ENCODE results near the gene ZDHHC17.
"Not testable (repeated sequence)": the region's sequence is repeated elsewhere in the genome, so short reads cannot be mapped to it uniquely, and the experiment has no call there.

The ZDHHC17 gene

DNA sequence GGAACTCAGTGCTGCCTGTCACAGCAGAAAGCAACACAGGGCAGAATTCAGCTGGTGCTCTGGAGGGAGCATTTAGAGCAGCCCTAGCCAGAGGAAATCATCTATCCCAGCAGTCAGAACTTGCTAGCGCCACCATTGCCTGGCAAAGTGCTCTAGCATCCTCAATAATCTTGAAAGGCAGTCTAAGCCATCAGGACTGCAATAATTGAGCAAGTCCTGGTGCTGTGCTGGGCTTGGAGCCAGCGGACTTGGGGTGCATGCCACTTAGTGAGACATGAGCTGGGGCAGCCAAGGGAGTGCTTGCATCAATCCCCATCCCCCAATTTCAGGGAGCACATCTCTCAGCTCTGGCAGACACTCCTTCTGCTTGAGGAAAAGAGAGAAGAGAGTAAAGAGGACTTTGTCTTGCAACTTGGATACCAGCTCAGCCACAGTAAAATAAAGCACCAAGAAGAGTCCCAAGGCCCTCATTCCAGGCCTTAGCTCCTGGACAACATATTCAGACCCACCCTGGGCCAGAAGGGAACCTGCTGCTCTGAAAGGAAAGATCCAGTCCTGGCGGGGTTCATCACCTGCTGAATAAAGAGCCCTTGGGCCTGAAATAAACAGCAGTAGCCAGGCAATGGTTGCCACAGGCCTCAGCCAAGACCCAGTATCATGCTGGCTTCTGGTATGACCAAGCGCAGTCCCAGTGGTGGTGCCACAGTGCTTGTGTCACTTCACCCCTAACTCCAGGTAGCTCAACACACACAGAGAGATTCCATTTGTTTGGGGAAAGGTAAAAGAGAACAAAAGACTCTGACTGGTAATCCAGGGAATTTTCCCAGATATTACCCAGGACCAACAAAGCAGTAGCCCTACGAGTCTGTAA lies 44.5 kb upstream of the ZDHHC17 start:
- Histone ChIP-seq H3K9me3 (ENCODE audit: severe bottlenecking) (no peaks in the 10 kb centered on the region), H3K27ac (no peak overlapping the region), H3K36me3 (no peaks in the 10 kb centered on the region), H3K4me3 (ENCODE audit: low read depth, low read length) (no peak overlapping the region), H3K27me3 (ENCODE audit: insufficient read depth, low read depth, severe bottlenecking) (peaks cover 4% of the 10 kb centered on the region)
- no peak for DNase-seq
- TF ChIP-seq, protein P1, sequence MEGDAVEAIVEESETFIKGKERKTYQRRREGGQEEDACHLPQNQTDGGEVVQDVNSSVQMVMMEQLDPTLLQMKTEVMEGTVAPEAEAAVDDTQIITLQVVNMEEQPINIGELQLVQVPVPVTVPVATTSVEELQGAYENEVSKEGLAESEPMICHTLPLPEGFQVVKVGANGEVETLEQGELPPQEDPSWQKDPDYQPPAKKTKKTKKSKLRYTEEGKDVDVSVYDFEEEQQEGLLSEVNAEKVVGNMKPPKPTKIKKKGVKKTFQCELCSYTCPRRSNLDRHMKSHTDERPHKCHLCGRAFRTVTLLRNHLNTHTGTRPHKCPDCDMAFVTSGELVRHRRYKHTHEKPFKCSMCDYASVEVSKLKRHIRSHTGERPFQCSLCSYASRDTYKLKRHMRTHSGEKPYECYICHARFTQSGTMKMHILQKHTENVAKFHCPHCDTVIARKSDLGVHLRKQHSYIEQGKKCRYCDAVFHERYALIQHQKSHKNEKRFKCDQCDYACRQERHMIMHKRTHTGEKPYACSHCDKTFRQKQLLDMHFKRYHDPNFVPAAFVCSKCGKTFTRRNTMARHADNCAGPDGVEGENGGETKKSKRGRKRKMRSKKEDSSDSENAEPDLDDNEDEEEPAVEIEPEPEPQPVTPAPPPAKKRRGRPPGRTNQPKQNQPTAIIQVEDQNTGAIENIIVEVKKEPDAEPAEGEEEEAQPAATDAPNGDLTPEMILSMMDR (IDR thresholded peaks at IDR 0.05; ENCODE audit: low read depth, low read length): no peak

DNA sequence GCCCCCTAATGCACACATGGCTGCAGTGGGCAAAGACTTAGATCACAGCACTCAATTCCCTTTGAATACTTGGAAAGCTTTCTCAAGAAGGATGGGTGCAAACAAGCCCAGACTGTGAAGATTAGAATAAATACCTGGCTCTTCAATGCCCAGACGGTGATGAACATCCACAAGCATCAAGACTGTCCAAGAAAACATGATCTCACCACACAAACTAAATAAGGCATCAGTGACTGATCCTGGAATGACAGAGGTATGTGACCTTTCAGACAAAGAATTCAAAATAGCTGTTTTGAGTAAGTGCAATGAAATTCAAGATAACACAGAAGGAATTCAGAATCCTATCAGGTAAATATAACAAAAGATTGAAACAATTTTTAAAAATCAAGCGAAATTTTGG lies 43.8 kb upstream of the ZDHHC17 start:
- H3K27ac ChIP-seq: no peak overlapping the region

DNA sequence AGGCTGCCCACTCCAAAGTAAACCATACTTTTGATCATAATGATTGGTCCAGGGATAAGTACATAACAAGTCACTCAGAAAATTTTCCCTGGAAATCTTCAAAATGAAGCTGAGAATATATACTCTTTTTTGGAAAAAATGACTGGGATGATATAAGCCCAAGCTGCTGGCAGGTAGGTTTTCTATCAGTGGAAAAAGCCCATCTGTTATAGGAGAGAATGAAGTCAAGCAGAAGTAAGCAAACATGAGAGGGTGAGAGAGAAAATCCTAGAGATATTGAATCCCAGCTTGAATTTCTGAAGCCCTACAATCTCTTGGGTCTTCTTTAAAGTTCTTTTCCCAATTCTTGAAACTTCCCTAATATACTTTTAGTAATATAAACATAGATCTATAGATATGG lies 37.3 kb upstream of the ZDHHC17 start:
- H3K9me3 ChIP-seq (ENCODE audit: severe bottlenecking): no peaks in the 10 kb centered on the region
- no peaks in the 10 kb centered on the region for H3K36me3 ChIP-seq
- H3K4me3 ChIP-seq (ENCODE audit: low read depth, low read length): no peak overlapping the region
- no peak for DNase-seq
- H3K27ac ChIP-seq: no peak overlapping the region
- no peaks in the 10 kb centered on the region for H3K27me3 ChIP-seq (ENCODE audit: insufficient read depth, low read depth, severe bottlenecking)
- TF ChIP-seq, protein P1 (IDR thresholded peaks at IDR 0.05; ENCODE audit: low read depth, low read length): no peak

More for the DNA sequence above, 43.8 kb upstream of the ZDHHC17 start:
- Histone ChIP-seq H3K27me3 (ENCODE audit: insufficient read depth, low read depth, severe bottlenecking) (peaks cover 4% of the 10 kb centered on the region), H3K36me3 (no peaks in the 10 kb centered on the region), H3K4me3 (ENCODE audit: low read depth, low read length) (no peak overlapping the region), H3K9me3 (ENCODE audit: severe bottlenecking) (no peaks in the 10 kb centered on the region)
- TF ChIP-seq, protein P1 (IDR thresholded peaks at IDR 0.05; ENCODE audit: low read depth, low read length): no peak
- no peak for DNase-seq

GRCh38 chr12:76732188-76732587 lies 31.7 kb upstream of the ZDHHC17 start:
- not testable (repeated sequence) for DNase-seq; H3K27ac ChIP-seq; H3K9me3 ChIP-seq (ENCODE audit: severe bottlenecking); H3K4me3 ChIP-seq (ENCODE audit: low read depth, low read length); H3K36me3 ChIP-seq; H3K27me3 ChIP-seq (ENCODE audit: insufficient read depth, low read depth, severe bottlenecking)

DNA sequence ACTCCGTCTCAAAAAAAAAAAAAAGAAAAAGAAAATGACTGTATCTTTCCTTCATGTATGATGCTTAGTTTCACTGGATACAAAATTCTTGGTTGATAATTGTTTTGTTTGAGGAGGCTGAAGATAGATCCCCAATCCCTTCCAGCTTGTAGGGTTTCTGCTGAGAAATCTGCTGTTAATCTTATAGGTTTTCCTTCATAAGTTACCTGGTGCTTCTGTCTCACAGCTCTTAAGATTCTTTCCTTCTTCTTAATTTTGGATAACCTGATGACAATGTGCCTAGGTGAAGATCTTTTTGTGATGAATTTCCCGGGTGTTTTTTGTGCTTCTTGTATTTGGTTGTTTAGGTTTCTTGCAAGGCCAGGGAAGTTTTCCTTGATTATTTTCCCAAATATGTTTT lies 26.2 kb upstream of the ZDHHC17 start:
- not testable (repeated sequence) for H3K27ac ChIP-seq, DNase-seq

DNA sequence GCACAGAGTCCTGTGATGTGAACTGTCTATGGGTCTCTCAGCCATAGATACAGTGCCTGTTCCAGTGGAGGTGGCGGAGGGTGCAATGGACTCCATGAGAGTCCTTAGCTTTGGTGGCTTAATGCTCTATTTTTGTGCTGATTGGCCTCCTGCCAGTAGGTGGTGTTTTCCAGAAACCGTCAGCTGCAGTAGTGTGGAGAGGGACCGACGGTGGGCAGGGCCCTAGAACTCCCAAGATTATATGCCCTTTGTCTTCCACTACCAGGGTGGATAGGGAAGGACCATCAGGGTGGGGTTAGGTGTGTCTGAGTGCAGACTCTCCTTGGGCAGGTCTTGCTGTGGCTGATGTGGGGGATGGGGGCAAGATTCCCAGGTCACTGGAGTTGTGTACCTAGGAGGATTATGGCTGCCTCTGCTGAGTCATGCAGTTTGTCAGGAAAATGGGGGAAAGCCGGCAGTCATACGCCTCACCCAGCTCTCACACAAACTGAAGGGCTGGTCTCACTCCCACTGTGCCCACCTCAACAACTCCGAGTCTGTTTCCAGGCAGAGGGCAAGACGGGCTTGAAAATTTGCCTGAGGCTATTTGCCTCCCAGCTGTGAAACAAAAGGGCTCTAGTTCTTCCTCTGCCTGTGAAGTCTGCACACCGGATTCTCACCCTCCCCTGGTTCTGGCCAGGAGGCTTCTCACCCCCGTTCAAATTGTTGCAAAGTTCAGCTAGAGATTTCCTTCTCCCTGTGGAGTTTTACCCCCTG lies 24.9 kb upstream of the ZDHHC17 start:
- H3K4me3 ChIP-seq (ENCODE audit: low read depth, low read length): no peak overlapping the region
- TF ChIP-seq, protein P1 (IDR thresholded peaks at IDR 0.05; ENCODE audit: low read depth, low read length): no peak
- H3K27ac ChIP-seq: no peak overlapping the region
- no peaks in the 10 kb centered on the region for H3K27me3 ChIP-seq (ENCODE audit: insufficient read depth, low read depth, severe bottlenecking)
- no peak for DNase-seq
- H3K36me3 ChIP-seq: no peaks in the 10 kb centered on the region
- no peaks in the 10 kb centered on the region for H3K9me3 ChIP-seq (ENCODE audit: severe bottlenecking)

More for the DNA sequence above, 26.2 kb upstream of the ZDHHC17 start:
- not testable (repeated sequence) for H3K27me3 ChIP-seq (ENCODE audit: insufficient read depth, low read depth, severe bottlenecking); H3K36me3 ChIP-seq; H3K4me3 ChIP-seq (ENCODE audit: low read depth, low read length); H3K9me3 ChIP-seq (ENCODE audit: severe bottlenecking)
